COR-L47 (cell line): ENCODE results near the gene RTL5.
A peak's percentile ranks its signal among the peaks of the same experiment; 100 is the strongest.
"Not testable (repeated sequence)": the region's sequence is repeated elsewhere in the genome, so short reads cannot be mapped to it uniquely, and the experiment has no call there.

Experiments used
- DNase-seq: peaks from one replicate; lab custom pipeline; 2025; lab: John Stamatoyannopoulos, UW

RTL5 gene

DNA sequence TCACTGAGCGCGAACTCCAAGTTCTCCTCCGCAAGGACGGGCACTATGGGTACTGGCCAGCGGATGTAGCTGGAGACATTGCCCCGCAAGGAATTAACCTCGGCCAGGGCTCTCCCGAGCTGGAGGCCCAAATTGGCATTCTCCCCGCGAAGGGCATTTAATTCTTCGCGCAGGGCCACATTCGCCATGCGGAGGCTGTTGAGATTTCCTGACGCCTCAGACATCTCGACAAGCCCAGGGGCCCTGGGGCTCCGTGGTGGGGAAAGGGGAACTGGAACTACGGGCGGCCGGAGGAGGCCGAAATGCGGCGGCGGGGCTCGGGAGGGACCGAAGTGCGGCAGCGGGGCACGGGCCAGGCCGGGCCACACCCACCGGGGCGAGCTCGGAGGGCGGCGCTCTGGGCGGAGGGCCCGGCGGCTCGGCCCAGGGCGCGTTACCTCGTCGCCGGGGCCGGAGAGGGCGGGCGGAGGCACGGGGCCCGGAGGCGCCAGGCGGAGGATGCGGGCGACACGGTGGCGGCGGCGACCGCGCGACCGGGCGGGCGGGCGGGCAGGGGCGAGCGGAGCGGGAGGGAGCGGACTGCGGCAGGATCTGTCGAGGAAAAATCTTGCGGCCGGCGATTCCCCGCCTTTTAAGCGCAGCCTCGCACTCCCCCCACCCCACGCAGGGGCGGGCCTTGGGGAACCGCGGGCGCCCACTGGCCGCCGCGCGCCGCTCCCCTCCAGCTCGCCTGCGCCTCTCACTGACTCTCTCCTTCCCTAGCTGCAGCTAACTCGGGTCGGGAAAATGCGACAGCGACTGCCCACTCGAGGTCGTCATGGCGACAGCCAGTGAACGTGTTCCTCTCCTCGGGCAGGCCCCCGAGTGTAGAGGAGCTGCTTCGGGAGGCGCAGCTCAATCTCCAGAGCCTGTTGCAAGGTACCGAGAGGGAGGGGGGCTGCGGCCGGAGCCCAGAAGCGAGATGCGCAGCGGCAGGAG lies at the start of gene RTL5:
RTL5 (minus strand) TSS at position 599 of the 978 bp plus-strand sequence.
- DNase-seq: peak; percentile 90

DNA sequence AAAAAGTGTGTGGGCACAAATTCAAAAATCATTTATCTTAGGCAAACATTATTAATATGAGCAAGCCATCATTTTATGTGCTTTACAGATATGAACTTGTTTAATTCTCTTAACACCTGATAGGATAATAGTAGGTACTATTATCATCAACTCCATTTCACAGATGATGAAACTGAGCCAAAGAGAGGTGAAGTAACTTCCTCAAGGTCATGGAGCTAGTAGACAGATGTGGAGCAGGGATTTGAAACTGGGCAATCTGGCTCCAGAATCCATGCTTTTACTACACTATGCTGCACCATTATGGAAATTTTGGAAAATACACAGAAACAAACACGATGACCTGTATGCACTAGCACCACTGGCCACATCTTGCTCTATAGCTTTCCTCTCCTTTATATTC lies 48.8 kb upstream of the RTL5 start:
- peak; percentile 4 for DNase-seq

DNA sequence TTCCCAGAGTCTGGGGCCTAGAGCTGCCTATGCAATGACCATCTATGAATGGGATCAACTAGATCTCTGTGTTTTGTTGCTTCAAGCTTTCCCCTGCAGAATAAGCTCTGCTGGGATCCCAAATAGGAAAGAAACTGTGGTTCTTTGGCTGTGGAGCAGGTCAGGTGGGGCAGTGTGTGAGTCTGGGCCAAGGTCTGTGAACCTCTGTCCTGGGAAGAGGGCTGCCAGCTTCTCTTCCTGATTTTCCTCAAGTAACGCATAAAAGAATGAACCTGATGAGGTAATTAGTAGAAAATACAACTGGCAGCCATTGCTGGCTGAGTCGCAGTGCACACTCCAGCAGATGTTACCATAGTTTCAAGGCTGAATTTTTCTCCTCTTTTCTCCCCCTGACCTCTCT lies 45.3 kb upstream of the RTL5 start:
- DNase-seq: no peak

DNA sequence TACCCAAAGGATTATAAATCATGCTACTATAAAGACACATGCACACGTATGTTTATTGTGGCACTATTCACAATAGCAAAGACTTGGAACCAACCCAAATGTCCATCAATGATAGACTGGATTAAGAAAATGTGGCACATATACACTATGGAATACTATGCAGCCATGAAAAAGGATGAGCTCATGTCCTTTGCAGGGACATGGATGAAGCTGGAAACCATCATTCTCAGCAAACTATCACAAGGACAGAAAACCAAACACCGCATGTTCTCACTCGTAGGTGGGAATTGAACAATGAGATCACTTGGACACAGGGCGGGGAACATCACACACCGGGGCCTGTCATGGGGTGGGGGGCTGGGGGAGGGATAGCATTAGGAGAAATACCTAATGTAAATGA lies 44.6 kb upstream of the RTL5 start:
- DNase-seq: not testable (repeated sequence)

DNA sequence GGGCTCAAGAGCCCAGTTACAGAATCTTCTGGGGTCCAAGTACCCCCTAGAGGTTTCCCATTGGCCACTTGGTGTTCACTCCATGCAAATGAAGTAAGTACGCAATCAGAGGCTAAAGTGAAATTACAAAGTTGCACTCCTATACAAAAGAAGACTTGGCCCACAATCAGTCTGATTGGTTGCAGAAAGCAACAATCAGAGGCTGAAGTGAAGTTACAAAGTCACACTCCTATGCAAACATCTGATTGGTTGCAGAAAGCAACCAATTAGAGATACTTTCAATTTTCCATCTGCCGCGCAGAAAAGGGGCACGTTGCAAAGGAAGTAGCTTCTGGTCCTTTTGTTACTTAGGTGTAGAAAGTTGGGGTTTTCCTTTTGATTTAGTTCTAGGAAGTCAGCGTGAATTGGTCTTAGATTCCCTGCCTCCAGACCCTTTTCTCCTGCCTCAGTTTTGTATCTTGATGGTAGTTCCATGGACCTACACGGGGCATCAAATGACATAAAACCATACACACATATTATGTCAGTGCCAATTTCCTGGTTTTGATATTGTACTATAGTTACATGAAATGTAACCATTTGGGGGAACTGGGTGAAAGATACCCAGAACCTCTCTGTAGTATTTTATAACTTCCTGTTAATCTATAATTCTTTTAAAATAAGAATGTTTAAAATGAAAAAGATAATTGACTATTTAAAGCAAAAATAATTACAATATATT lies 37.5 kb upstream of the RTL5 start:
- no peak for DNase-seq

DNA sequence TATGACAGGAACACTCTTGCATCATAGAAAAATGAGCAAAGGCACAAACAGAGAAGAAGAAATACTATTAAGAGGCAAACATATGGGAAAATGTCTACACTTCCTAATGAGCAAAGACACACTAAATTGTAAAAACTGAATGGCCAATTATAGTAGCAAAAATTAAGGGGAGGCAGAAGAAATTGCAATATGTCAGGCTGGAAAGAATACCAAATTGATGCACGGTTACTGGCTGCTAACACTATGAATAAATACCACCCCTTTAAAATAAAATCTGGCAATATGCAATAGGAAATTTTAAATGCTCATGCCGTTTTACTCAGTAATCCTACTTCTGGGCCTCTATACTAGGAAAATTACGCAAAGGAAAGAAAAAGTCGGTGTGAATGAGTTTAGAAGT lies 33.8 kb upstream of the RTL5 start:
- DNase-seq: no peak

DNA sequence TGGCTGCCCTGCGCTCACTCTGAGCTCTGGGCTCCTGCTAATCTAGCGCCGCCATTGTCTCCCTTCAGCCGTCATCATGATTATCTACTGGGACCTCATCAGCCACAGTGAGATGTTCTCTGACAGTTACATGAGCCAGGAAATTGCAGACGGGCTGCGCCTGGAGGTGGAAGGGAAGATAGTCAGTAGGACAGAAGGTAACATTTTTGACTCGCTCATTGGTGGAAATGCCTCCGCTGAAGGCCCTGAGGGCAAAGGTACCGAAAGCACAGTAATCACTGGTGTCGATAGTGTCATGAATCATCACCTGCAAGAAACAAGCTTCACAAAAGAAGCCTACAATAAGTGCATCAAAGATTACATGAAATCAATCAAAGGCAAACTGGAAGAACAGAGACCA lies 28.1 kb upstream of the RTL5 start:
- DNase-seq: no peak

DNA sequence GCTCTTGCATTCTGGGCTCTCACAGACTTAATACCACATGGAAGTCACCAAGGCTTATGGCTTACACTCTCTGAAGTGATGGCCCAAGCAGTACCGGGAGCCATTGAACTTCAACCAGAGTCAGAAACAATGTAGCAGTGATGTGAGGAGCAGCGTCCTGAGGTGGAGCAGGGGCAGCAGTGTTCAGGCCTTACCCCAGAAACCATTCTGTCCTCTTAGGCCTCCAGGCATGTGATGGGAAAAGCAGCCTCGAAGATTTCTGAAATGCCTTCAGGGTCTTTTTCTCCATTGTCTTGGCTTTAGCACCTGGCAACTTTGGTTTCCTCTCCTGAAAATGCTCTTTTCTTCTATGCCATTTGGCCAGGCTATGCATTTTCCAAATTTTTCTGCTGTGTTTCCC lies 27.1 kb upstream of the RTL5 start:
- no peak for DNase-seq

DNA sequence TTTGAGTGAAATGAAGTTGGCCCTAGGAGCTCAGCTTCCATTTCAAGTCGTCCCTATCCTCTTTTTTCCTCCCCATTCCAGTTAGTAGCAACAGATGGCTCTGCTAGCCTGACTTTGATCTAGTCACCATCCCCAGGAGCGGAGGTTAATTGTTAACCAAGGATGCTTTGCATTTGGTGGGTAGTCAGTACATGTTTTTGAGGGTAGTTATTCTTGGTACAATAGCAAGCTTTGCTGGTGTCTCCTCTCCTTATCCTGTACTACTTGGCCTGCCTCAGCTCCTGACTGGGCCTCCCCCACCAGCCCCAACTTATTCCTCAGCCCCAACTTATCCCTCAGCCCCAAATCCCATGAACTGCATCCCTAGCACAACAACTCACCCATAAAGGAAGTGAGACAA lies 14.8 kb upstream of the RTL5 start:
- DNase-seq: no peak

DNA sequence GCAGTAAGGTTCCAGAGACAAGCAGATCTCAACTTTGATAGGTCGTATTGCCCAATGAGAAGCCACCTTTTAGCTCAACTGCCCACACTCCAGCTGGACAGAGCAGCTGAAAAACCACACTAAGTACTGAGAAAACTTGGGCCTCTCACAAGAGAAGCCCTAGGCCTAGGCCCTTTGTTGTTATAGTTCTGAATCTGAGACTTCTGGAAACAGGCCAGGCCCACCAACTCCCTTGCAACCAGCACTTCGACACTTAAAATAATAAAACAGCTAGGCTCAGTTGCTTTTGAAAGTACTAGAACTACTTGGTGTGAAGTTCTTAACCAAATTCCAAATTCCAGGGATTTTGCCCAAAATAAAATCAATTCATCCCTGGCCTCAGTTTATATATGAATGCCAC lies 13.5 kb upstream of the RTL5 start:
- no peak for DNase-seq

DNA sequence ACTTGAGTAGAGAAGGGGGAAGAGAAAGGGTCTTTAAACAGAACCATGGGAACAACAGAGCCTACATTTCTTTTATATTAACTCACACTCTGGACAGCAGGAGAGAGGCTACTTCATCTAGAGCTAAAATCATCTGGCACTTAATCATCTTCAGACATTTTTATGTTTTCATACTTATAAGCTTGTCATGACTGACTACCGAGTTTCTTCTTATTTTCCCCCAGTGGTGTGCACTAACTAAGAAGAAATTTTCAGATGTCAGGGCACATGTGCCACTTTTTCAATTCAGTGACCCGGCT lies 11.8 kb upstream of the RTL5 start:
- DNase-seq: no peak

DNA sequence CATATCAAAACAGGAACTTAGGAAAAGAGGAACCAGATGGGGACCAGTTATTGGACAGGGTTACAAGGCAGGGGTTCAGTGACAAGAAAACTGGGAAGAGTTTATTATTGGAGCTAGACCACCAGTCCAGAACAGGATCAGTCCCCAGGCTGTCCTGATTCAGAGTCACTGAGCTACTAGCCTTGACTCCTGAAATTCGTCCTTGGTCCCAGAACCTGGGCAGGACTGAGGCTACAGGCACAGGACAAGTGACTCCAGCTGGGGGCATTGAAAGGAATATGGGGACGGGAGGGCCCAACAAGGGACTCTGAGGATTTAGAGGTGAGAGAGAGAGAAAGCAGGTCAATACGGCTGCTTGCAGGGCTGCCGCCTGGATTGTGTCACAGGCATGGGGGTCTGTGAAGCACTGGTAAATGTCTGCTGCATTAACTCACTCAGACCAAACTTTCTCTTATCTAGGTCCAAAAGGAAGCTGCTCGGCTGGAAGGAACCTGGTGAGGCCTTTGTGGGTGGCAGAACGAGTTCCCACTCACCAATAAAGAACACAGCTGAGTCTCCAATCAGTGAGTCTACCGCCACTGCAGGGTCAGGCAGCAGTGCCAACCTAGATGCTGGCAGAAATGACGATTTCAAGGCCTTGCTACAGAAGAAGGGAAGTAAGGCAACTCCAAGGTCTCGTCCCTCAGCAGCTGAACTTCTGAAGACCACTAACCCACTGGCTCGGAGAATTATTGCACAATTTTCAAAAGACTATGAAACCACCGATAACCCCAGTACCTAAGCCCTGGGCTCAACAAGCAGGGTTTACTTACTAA lies 11.3 kb upstream of the RTL5 start:
- no peak for DNase-seq

DNA sequence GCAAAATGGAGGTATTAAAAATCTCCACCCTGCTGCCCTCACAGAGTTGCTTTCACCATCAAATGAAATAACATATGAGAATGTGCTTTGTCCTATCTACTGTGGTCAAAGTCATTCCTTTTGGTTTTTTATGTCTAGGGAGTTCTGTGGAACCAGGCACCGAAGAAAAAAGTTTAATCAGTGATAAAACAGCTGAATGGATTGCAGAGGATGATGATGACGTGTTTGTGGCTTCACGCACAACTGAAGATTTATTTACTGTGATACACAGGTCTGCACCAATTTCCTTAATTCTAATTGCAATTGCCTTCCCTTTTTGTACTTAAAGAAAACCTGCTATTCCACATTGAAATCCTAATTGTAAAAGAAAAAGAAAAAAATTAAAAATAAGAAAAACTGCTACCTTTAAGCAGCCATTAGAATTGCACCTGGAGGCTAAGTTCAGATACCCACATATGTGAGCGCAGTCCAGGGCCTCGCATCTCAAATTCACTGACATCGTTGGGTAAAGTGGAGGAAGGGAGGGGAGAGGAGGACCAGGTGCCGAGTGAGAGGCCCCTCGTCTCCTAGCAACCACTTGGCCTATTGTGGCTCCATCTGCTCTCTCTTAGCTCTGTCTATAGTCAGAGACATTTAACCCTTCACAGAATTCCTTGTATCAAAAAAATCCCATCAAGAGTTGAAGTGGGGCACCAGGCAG lies 10.5 kb upstream of the RTL5 start:
- DNase-seq: peak; percentile 73

DNA sequence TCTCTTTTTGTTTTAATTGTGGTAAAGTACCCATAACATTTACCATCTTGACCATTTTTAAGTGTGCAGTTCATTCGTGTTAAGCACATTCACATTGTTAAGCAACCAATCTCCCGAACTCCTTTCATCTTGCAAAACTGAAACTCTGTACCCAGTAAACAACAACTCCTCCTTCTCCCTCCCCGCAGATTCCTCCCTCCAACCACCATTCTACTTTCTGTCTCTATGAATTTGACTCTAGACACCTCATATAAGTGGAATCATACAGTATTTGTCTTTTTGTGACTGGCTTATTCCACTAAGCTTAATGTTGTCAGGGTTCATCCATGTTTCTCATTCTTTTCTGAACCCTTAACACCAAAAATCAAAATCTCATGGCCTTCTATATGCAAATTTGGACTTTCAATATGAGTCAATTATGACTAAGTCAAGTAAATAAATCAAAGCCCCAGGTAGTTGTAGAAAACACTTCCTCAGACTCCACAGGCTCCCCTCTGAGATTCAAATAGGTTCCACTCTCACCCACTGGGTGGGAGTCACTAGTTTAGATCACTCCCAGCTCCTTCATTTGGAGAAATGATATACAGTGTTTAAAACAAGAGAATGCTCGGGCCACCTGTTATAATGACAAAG lies 9.8 kb upstream of the RTL5 start:
- peak; percentile 6 for DNase-seq

DNA sequence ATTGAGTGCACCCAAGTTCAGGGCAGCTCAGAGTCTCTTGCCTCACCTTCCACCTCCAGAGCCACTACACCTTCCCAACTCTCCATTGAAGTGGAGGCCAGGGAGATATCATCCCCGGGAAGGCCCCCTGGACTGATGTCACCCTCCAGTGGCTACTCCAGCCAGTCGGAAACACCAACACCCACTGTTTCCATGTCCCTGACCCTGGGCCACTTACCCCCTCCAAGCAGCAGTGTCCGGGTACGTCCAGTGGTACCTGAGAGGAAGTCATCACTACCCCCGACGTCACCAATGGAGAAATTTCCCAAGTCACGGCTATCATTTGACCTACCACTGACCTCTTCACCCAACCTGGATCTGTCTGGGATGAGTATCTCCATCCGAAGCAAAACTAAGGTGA lies 7.8 kb upstream of the RTL5 start:
- no peak for DNase-seq

DNA sequence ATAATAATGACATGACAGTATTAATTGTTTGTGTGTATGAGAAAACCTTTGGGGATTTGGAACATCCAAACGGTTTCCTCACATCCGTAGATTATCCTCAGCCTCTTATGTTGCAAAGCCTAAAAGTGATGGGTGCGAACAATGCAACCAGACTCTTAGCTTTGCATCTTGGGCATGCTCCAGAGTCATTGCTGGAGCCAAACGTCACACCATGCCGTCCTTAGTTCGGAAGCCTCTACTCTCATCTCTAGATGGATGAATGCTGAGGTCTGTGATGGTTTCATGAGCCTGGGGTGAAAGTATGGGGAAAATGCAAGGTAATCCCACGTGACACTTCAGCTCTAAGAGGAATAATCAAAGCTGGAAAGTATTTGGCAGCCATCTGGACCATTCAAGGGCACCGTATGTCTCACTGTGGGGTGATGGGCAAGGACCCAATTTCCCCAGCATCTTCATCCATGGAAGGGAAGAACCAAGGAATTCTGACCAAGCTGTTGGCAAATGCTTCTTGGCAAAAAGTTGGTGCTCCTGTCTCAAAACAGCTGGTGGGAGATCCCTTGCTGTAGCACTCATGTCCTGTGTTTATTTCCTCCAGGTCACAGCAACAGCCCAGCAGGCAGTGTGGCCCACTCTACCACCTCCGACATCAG lies 6.3 kb upstream of the RTL5 start:
- DNase-seq: no peak

DNA sequence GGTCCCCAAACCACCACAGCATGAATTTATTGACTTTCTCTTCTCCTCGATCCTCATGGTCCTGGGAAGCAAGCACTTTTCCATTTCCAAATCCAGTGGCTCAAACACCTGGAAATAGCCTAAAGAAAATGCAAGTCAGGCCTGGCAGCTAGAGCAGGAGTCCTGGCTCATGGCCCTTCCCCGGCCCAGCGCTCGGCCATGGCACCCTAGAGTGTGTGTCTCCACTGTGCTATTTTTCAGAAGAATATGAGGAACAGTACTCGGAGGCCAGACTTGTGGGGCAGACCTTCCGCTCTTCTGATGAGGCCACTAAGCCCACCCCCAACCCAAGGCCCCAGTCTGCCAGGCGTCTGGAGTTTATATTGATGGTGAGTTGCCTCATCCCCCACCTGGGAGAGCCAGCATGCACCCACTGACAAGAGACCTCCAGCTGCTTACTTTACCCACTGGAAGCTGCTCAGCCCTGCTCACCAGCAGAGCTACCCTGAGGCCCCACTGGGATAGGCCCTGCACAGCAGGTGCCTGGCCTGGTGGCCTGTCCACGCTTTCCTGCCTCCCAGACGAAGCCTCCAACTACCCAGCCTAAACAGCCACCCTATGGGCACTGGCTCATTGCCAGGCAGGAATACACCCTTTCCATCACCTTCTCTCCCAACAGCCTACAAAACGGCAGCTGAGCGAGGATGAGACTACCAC lies 2.3 kb upstream of the RTL5 start:
- no peak for DNase-seq

DNA sequence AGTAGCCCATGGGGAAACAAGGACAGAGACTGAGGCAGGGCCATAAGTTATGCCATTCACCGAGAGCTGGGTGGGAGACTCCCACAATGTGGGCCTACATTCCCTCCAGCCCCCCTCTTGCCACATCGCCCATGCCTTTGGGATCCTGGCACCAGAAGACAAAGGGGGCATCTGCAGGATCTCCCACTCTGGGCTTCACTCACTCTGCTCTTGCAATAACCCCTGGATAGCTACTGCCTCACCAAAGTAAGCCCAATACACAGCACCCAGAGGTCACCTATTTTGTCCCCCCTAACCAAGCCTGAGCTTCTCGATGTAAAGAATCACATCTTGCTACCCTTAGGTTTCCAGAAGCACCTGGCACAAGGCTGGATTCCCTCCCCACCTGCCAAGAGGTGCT lies 741 bp upstream of the RTL5 start:
- DNase-seq: no peak

DNA sequence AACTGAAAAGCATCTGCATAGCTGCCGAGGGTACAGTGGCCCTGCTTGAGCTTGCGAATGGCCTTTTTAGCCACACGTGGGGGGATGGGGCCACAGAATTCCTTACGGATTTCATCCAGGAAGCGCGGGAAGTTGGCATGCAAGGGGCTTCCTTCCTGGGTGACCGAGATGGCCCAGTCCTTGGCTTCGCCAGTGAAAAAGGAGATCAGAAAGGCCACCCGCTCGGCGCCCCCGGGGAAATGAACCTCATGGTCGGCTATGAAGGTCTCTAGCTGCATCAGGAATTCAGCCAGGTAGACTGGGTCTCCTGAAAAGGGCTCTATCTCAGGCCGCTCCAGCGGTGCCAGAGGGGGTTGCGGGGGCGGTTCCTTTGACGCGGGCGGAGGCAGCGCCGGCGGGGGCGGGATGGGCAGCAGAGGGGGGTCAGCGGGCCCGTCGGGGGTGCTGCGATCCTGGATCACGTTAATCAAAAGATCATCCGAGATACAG lies 909 bp downstream of the RTL5 start:
- no peak for DNase-seq

DNA sequence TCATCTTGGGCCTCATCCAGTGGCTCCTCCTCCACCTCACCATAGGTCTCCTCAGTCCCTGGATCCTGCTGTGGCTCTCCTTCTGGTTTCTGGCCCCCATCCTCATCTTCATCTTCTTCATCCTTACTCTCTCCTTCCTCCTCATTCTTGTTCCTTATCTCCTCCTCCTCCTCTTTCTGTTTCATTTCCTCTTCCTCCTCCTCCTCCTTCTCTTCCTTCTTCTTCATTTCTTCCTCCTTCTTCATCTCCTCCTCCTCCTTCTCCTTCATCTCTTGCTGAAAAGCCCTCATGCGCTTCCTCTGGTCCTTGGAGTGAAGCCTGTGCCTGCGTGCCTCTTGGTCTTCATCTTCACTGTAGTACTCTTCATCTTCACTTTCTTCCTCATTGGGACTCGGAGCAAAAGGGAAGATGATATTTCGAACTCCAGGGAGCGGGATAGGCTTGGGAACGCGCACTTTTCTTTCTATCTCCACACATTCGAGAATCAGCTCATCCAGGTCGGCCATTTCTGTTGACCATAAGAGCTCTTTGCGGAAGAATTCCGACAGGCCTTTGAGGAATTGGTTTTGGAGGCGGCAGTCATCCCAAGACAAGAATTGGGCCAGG lies 1.5 kb downstream of the RTL5 start:
- no peak for DNase-seq
